HCT116 (cell line): ENCODE measurements around the gene MEF2D.

Source experiments
- CEBPB ChIP-seq: IDR thresholded peaks from 2 replicates; pipeline ENCODE4 v1.6.1; 2012; ENCODE audit warnings: low read depth
- EGR1 ChIP-seq: IDR thresholded peaks from 2 replicates; pipeline ENCODE4 v1.6.1; 2012; ENCODE audit warnings: low read depth
- ELF1 ChIP-seq: IDR thresholded peaks from 2 replicates; pipeline ENCODE4 v1.6.1; 2012; ENCODE audit warnings: low read depth, borderline replicate concordance
- EZH2 ChIP-seq: fragments of 200-600 bp; sonication (generic); IDR thresholded peaks from 2 replicates; pipeline ENCODE4 v1.6.1; 2017; ENCODE audit warnings: antibody characterized with exemption, mixed run types
- EZH2phosphoT487 ChIP-seq: fragments of 200-600 bp; IDR thresholded peaks from 2 replicates; pipeline ENCODE4 v1.6.1; 2018; ENCODE audit warnings: antibody characterized with exemption, borderline replicate concordance
- FOSL1 ChIP-seq: IDR thresholded peaks from 2 replicates; pipeline ENCODE4 v1.6.1; 2012; ENCODE audit warnings: low read depth
- MAX ChIP-seq: IDR thresholded peaks from 2 replicates; pipeline ENCODE4 v1.6.1; 2012
- POLR2A ChIP-seq: IDR thresholded peaks from 2 replicates; pipeline ENCODE4 v1.7.0; 2011; ENCODE audit warnings: borderline replicate concordance; ENCODE audit not compliant: insufficient read depth, insufficient read length; ENCODE audit errors: extremely low read depth
- POLR2AphosphoS5 ChIP-seq: IDR thresholded peaks from 2 replicates; pipeline ENCODE4 v1.6.1; 2011; ENCODE audit warnings: mild to moderate bottlenecking, low read depth, low read length, moderate library complexity
- REST ChIP-seq: IDR thresholded peaks from 2 replicates; pipeline ENCODE4 v1.6.1; 2012; ENCODE audit warnings: low read depth
- SP1 ChIP-seq: IDR thresholded peaks from 2 replicates; pipeline ENCODE4 v1.6.1; 2012; ENCODE audit warnings: low read depth
- SRF ChIP-seq: IDR thresholded peaks from 2 replicates; pipeline ENCODE4 v1.6.1; 2012; ENCODE audit warnings: low read depth
- ZNF274 ChIP-seq: fragments of 200-500 bp; sonication (Bioruptor generic); IDR thresholded peaks from 2 replicates; pipeline ENCODE4 v1.6.1; 2014; ENCODE audit warnings: mild to moderate bottlenecking, low read depth, low read length, inconsistent platforms
- TF ChIP-seq, protein P1 (sequence below), 3 experiments: fragments of 200-600 bp in 1 of 3; sonication (generic) in 1 of 3; IDR thresholded peaks in 2 of 3; conservative IDR thresholded peaks in 1 of 3; 2 replicates each; pipeline ENCODE4 v1.5.1; 2012 to 2017; ENCODE audit warnings: low read depth in 2 of 3, low read length in 2 of 3, antibody characterized with exemption in 1 of 3, borderline replicate concordance in 1 of 3, control low read depth in 1 of 3, mild to moderate bottlenecking in 1 of 3, mixed read lengths in 1 of 3, mixed run types in 1 of 3, moderate library complexity in 1 of 3; ENCODE audit not compliant: insufficient read depth in 1 of 3

- TF ChIP-seq, protein P1, sequence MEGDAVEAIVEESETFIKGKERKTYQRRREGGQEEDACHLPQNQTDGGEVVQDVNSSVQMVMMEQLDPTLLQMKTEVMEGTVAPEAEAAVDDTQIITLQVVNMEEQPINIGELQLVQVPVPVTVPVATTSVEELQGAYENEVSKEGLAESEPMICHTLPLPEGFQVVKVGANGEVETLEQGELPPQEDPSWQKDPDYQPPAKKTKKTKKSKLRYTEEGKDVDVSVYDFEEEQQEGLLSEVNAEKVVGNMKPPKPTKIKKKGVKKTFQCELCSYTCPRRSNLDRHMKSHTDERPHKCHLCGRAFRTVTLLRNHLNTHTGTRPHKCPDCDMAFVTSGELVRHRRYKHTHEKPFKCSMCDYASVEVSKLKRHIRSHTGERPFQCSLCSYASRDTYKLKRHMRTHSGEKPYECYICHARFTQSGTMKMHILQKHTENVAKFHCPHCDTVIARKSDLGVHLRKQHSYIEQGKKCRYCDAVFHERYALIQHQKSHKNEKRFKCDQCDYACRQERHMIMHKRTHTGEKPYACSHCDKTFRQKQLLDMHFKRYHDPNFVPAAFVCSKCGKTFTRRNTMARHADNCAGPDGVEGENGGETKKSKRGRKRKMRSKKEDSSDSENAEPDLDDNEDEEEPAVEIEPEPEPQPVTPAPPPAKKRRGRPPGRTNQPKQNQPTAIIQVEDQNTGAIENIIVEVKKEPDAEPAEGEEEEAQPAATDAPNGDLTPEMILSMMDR (IDR thresholded peaks at IDR 0.05 in 2 of 3, conservative IDR thresholded peaks at IDR 0.05 in 1 of 3; ENCODE audit: borderline replicate concordance in 1 of 3, insufficient read depth in 1 of 3, low read depth in 2 of 3, low read length in 2 of 3) = no peak
- TF ChIP-seq EZH2 (no peak), MAX (no peak), SRF (no peak), EZH2phosphoT487 (no peak), CEBPB (no peak), POLR2A (no peak), EGR1 (no peak), ZNF274 (no peak), ELF1 (no peak), POLR2AphosphoS5 (no peak), FOSL1 (no peak), SP1 (no peak), REST (no peak)
Observed at GRCh38 chr1:156433032-156433431, 67.5 kb downstream of the MEF2D start.
